Left forelimb (tissue), 1 donor: Measurements from ENCODE around the gene TJP2.
"Not testable (repeated sequence)": the region's sequence is repeated elsewhere in the genome, so short reads cannot be mapped to it uniquely, and the experiment has no call there.

Experiments
- DNase-seq: peaks from one replicate; pipeline ENCODE4 v3.0.0-alpha.2; 2018; ENCODE audit warnings: low spot score

The TJP2 gene

GRCh38 chr9:69295872-69296552, 121.9 kb downstream of the TJP2 start:
- DNase-seq = no peak

GRCh38 chr9:69297300-69297980, 123.4 kb downstream of the TJP2 start:
- DNase-seq = no peak

- no peak for DNase-seq
These were observed 125.2 kb downstream of the TJP2 start for GRCh38 chr9:69299315-69299714.

GRCh38 chr9:69299826-69300225, 125.7 kb downstream of the TJP2 start:
- DNase-seq = no peak

- no peak for DNase-seq
These were observed 129.3 kb downstream of the TJP2 start for GRCh38 chr9:69303331-69303730.

- not testable (repeated sequence) for DNase-seq
These were observed 132.9 kb downstream of the TJP2 start for GRCh38 chr9:69306895-69307445.

GRCh38 chr9:69307446-69308205, 133.5 kb downstream of the TJP2 start:
- DNase-seq = no peak

- DNase-seq = no peak
These were observed 134.3 kb downstream of the TJP2 start for GRCh38 chr9:69308206-69308931.

- no peak for DNase-seq
These were observed 139.1 kb downstream of the TJP2 start for GRCh38 chr9:69313175-69313574.

GRCh38 chr9:69314547-69314946, 140.5 kb downstream of the TJP2 start:
- DNase-seq = no peak

GRCh38 chr9:69317081-69317480, 143.0 kb downstream of the TJP2 start:
- DNase-seq = no peak

- DNase-seq = no peak
These were observed 143.8 kb downstream of the TJP2 start for GRCh38 chr9:69317894-69318293.

GRCh38 chr9:69319324-69320025, 145.4 kb downstream of the TJP2 start:
- no peak for DNase-seq

- DNase-seq = no peak
These were observed 148.2 kb downstream of the TJP2 start for GRCh38 chr9:69322256-69322655.

- no peak for DNase-seq
These were observed 149.8 kb downstream of the TJP2 start for GRCh38 chr9:69323861-69324260.
